ENCODE results near the gene FOXN3.

The FOXN3 gene, protein sequence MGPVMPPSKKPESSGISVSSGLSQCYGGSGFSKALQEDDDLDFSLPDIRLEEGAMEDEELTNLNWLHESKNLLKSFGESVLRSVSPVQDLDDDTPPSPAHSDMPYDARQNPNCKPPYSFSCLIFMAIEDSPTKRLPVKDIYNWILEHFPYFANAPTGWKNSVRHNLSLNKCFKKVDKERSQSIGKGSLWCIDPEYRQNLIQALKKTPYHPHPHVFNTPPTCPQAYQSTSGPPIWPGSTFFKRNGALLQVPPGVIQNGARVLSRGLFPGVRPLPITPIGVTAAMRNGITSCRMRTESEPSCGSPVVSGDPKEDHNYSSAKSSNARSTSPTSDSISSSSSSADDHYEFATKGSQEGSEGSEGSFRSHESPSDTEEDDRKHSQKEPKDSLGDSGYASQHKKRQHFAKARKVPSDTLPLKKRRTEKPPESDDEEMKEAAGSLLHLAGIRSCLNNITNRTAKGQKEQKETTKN

DNA sequence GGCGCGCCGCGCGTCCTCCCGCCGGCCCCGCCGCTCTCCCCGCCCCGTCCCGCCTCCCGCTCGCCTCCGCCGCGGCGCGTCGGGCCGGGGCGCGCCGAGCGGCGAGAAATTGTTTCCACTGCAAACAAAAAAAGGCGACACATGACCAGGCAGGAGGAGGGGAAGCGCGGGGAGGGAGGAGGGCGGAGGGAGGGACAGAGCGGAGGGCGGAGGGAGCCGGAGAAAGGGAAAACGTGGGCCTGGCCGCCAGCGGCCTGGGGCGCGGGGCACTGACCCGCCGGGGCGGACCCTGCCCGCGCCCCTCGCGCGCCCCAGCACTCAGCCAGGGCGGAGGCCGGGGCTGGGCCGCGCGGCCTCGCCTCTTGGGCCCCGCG is at the start of gene FOXN3:
Gene FOXN3, minus strand, starts transcription at position 143 of the 374 bp plus-strand sequence. CDS start 4,757 bp downstream, outside the sequence.
- TF ChIP-seq, protein P1, sequence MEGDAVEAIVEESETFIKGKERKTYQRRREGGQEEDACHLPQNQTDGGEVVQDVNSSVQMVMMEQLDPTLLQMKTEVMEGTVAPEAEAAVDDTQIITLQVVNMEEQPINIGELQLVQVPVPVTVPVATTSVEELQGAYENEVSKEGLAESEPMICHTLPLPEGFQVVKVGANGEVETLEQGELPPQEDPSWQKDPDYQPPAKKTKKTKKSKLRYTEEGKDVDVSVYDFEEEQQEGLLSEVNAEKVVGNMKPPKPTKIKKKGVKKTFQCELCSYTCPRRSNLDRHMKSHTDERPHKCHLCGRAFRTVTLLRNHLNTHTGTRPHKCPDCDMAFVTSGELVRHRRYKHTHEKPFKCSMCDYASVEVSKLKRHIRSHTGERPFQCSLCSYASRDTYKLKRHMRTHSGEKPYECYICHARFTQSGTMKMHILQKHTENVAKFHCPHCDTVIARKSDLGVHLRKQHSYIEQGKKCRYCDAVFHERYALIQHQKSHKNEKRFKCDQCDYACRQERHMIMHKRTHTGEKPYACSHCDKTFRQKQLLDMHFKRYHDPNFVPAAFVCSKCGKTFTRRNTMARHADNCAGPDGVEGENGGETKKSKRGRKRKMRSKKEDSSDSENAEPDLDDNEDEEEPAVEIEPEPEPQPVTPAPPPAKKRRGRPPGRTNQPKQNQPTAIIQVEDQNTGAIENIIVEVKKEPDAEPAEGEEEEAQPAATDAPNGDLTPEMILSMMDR (IDR thresholded peaks at IDR 0.05; ENCODE audit: low read depth, low read length, missing control alignments), result no peak
- Histone ChIP-seq H3K27me3 (replicated peaks) (no peaks in the 10 kb centered on the region), H3K36me3 (replicated peaks) (no peaks in the 10 kb centered on the region), H3K4me3 (ENCODE audit: low read depth, low read length) (peak within 1 kb of the TSS; percentile 74), H3K27ac (peak within 1 kb of the TSS; percentile 82)
- in situ Hi-C loops (cut with HindIII; ENCODE audit: low pct_ligation_motif_present, low sequenced_read_pairs), result no loop called here
- DNase-seq, result peak; percentile 81

DNA sequence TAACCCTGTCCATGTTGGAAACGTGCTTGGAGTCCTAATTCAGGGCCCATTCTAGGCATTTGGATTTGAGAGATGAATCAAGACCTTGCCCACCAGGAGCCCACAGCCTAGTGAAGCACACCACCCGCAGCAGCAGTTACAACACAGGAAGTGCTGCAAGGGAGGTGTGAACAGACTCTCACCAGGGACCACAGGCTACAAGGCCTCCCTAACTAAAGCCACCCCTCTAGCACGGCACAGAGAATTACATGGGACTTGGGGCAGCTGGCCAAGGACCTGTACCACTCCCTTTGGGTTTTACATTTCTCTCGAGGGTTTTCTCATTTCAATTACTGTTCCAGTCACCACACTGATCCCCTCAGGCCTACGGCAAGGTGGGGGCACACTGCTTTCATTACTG is 49.5 kb upstream of the FOXN3 start:
- DNase-seq, result no peak
- no peaks in the 10 kb centered on the region for H3K36me3 ChIP-seq (replicated peaks)
- in situ Hi-C loops (cut with HindIII; ENCODE audit: low pct_ligation_motif_present, low sequenced_read_pairs), result no loop called here
- H3K27me3 ChIP-seq (replicated peaks), result no peaks in the 10 kb centered on the region
- H3K27ac ChIP-seq, result no peak overlapping the region
- no peak overlapping the region for H3K4me3 ChIP-seq (ENCODE audit: low read depth, low read length)
- TF ChIP-seq, protein P1 (IDR thresholded peaks at IDR 0.05; ENCODE audit: low read depth, low read length, missing control alignments), result no peak

DNA sequence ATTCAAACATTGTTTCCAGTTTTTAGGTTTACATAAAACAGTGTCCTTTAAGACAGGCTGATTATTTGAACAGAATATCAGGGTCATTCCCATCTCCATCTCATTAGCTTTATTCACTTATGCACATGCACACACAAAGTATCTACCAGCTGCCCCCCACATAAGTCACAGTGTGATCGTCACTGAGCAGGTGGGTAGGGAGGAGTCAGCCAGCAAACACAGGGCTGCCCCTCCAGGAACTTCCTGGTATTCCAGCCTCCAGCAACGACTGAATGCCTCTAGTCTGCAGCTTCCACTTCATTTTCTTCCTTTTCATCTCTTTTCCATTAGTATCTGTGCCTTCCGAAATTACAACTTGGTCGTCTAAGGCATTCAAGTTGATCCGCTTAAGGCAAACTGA is 48.8 kb upstream of the FOXN3 start:
- no peaks in the 10 kb centered on the region for H3K36me3 ChIP-seq (replicated peaks)
- TF ChIP-seq, protein P1 (IDR thresholded peaks at IDR 0.05; ENCODE audit: low read depth, low read length, missing control alignments), result no peak
- in situ Hi-C loops (cut with HindIII; ENCODE audit: low pct_ligation_motif_present, low sequenced_read_pairs), result no loop called here
- DNase-seq, result no peak
- H3K27ac ChIP-seq, result no peak overlapping the region
- H3K4me3 ChIP-seq (ENCODE audit: low read depth, low read length), result no peak overlapping the region
- H3K27me3 ChIP-seq (replicated peaks), result no peaks in the 10 kb centered on the region

DNA sequence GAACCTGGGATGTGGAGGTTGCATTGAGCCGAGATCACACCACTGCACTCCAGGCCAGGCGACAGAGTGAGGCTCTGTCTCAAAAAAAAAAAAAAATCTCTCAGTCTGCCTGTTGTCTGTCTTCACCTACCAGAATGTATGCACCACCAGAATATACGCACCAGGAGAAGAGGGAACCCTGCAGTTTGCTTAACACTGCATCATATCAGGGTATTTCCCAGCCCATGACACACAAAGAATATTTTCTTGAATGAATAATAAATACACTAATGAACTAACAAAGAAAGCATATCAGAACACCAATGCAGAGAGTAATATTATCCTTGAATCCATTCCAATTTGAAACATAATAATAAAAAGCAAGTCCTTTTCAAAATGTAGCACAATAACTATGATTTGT is 44.2 kb upstream of the FOXN3 start:
- no peaks in the 10 kb centered on the region for H3K27me3 ChIP-seq (replicated peaks)
- no peaks in the 10 kb centered on the region for H3K36me3 ChIP-seq (replicated peaks)
- in situ Hi-C loops (cut with HindIII; ENCODE audit: low pct_ligation_motif_present, low sequenced_read_pairs), result no loop called here
- TF ChIP-seq, protein P1 (IDR thresholded peaks at IDR 0.05; ENCODE audit: low read depth, low read length, missing control alignments), result no peak
- DNase-seq, result no peak
- H3K4me3 ChIP-seq (ENCODE audit: low read depth, low read length), result no peak overlapping the region
- H3K27ac ChIP-seq, result no peak overlapping the region

DNA sequence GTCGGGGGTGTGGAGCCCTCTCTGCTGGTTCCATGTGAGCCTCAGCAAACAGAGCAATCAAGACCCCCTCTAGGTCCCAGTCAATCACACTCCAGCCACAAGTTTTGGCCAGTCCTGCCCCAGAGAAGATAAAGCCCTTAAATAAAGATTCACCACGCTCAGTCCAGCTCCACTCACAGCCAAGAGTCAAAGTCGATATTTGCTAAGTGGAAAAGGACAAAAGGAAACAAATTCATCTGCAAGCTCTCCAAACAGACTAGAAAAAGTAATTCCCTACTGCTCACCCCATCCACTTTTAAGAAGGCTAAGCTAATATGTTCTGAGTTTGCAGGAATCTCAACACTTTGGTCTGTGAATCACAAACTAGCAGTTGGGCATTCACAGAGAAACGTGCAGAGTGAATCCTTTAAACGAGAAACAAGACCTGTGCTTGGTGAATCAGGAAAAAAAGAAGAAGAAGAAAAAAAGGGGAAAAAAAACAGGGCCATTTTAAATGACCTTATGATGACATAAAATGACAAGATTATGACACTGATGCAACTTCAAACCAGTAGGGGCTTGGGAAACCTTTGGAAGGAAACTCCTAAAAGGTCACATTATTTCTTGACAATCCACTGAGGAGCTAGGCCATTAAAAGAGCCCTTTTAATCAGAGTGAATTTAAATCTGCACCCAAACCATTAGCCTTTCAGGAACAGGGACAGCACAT is 41.8 kb upstream of the FOXN3 start:
- Histone ChIP-seq H3K36me3 (replicated peaks) (no peaks in the 10 kb centered on the region), H3K27me3 (replicated peaks) (no peaks in the 10 kb centered on the region), H3K27ac (no peak overlapping the region), H3K4me3 (ENCODE audit: low read depth, low read length) (no peak overlapping the region)
- in situ Hi-C loops (cut with HindIII; ENCODE audit: low pct_ligation_motif_present, low sequenced_read_pairs), result no loop called here
- no peak for DNase-seq
- TF ChIP-seq, protein P1 (IDR thresholded peaks at IDR 0.05; ENCODE audit: low read depth, low read length, missing control alignments), result no peak
